ENCODE measurements around the gene GUCY1B1.
"Not testable (repeated sequence)": the region's sequence is repeated elsewhere in the genome, so short reads cannot be mapped to it uniquely, and the experiment has no call there.

GUCY1B1 gene

DNA sequence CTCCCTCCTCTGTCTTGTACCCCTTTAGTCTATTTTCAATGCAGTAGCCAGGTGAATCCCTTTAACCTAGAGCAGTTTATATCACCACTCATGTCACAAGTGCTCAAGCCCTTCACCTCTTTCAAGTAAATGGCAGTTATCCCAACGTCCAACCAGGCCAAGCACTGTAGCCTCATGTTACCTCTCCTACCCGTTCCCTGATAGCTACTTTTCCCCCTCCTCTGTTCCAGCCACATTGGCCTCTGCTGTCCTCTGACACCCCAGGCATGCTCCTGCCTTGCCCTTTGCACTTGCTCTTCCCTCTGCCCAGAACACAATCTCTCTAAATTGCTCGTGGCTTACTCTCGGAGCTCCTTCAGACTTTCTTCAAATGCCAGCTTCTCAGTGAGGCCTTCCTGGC, 15.2 kb downstream of the GUCY1B1 start:
- H3K4me1 Mint-ChIP-seq (ENCODE audit: low read depth): no peaks in the 10 kb centered on the region
- no peaks in the 10 kb centered on the region for H3K36me3 Mint-ChIP-seq
- no peaks in the 10 kb centered on the region for H3K9me3 Mint-ChIP-seq (ENCODE audit: low read depth)
- H3K27ac Mint-ChIP-seq: no peak overlapping the region
- H3K27me3 Mint-ChIP-seq: peaks cover 3% of the 10 kb centered on the region
- no peak overlapping the region for H3K4me3 Mint-ChIP-seq

DNA sequence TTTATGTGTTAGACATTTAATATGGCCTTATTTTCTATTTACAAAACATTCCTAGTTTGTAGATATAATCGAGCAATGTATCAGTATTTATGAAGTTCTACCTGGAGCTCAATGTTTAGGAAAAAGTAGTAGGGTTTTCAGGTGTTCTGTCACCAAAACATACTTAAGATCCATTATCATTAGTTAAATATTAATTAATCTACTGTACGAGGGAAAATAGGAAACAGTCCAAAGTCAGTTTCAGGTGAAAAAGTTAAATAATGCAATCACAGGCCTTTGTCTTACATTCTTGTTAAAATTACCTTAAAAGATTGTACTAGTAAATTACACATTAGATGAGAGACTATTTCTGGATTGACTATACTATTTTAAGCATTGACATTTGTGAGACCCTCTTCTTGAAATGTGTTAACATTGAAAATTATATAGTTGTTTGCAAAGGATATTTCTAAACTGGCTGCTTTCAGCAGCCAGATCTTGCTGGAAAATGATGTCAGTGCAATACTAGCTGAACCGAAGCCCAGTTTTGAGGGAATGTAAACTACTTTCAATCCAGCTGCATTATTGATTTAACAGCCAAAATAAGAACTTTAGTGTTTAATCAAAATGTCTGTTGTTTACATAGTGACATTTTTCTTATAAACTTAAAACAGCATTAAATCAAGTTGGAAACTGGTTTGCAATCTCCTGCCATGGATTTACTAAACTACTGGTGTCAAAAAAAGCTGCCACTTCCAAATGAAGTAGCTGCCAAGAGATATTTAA, 19.3 kb downstream of the GUCY1B1 start:
- Mint-ChIP-seq H3K27ac (no peak overlapping the region), H3K36me3 (no peaks in the 10 kb centered on the region), H3K4me1 (ENCODE audit: low read depth) (no peaks in the 10 kb centered on the region), H3K9me3 (ENCODE audit: low read depth) (no peaks in the 10 kb centered on the region), H3K27me3 (peaks cover 7% of the 10 kb centered on the region), H3K4me3 (no peak overlapping the region)

DNA sequence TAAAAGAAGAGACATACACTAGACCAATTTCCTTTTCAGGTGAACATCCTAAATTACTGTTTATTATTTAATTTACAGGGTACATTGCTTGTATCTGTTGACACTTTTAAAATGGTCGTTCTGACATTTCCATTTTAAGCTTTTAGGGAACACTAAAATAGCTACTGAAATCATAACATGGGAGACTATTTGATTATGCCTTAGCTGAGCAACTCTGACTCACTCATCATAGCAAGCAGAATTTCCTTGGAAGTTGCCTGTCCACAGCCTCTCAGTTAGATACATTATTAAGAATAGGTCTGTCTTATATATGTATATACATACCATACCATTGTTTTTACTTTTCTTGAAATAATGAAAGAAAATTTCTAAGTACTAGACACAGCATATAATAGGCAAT, 22.0 kb downstream of the GUCY1B1 start:
- H3K27me3 Mint-ChIP-seq: peaks cover 4% of the 10 kb centered on the region
- H3K4me3 Mint-ChIP-seq: no peak overlapping the region
- H3K36me3 Mint-ChIP-seq: no peaks in the 10 kb centered on the region
- no peak overlapping the region for H3K27ac Mint-ChIP-seq
- H3K4me1 Mint-ChIP-seq (ENCODE audit: low read depth): no peaks in the 10 kb centered on the region
- H3K9me3 Mint-ChIP-seq (ENCODE audit: low read depth): no peaks in the 10 kb centered on the region

GRCh38 chr4:155781249-155781831, 22.5 kb downstream of the GUCY1B1 start:
- H3K36me3 Mint-ChIP-seq: no peaks in the 10 kb centered on the region

DNA sequence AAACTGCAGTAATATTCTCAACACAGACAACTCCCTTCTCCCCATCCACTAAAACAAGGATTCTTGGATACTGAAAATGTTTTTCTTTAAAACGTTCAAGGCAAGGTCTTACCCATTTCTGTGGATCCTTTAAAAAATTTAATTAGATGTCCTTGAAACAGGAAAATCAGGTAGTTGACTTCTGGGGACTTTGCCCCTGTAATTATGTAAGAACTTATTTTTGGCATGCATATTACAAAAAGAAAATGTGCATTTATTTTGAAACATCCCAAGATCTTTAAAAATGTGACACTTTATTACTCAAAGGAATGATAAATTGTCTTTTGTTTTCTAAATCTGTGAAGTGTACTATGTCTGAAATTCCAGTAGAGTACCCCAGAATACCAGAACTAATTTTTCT, 25.8 kb downstream of the GUCY1B1 start:
- H3K27me3 Mint-ChIP-seq: peaks cover 13% of the 10 kb centered on the region
- H3K27ac Mint-ChIP-seq: no peak overlapping the region
- no peaks in the 10 kb centered on the region for H3K4me1 Mint-ChIP-seq (ENCODE audit: low read depth)
- no peaks in the 10 kb centered on the region for H3K9me3 Mint-ChIP-seq (ENCODE audit: low read depth)
- H3K36me3 Mint-ChIP-seq: peaks cover 2% of the 10 kb centered on the region
- H3K4me3 Mint-ChIP-seq: no peak overlapping the region

More at GRCh38 chr4:155781249-155781831, 22.5 kb downstream of the GUCY1B1 start:
- H3K27ac Mint-ChIP-seq: no peak overlapping the region
- no peaks in the 10 kb centered on the region for H3K9me3 Mint-ChIP-seq (ENCODE audit: low read depth)
- no peak overlapping the region for H3K4me3 Mint-ChIP-seq
- H3K4me1 Mint-ChIP-seq (ENCODE audit: low read depth): no peaks in the 10 kb centered on the region
- H3K27me3 Mint-ChIP-seq: peaks cover 4% of the 10 kb centered on the region

- no peak overlapping the region for H3K27ac Mint-ChIP-seq
- no peak overlapping the region for H3K4me3 Mint-ChIP-seq
- no peaks in the 10 kb centered on the region for H3K9me3 Mint-ChIP-seq (ENCODE audit: low read depth)
- no peaks in the 10 kb centered on the region for H3K4me1 Mint-ChIP-seq (ENCODE audit: low read depth)
- peaks cover 2% of the 10 kb centered on the region for H3K36me3 Mint-ChIP-seq
- H3K27me3 Mint-ChIP-seq: peaks cover 11% of the 10 kb centered on the region
Observed at GRCh38 chr4:155785828-155786227, 27.0 kb downstream of the GUCY1B1 start.

GRCh38 chr4:155787113-155787710, 28.4 kb downstream of the GUCY1B1 start:
- H3K9me3 Mint-ChIP-seq (ENCODE audit: low read depth): no peaks in the 10 kb centered on the region
- H3K4me3 Mint-ChIP-seq: no peak overlapping the region
- no peak overlapping the region for H3K27ac Mint-ChIP-seq
- H3K4me1 Mint-ChIP-seq (ENCODE audit: low read depth): no peaks in the 10 kb centered on the region
- H3K36me3 Mint-ChIP-seq: peaks cover 2% of the 10 kb centered on the region
- H3K27me3 Mint-ChIP-seq: peaks cover 11% of the 10 kb centered on the region

- Mint-ChIP-seq H3K36me3 (peaks cover 2% of the 10 kb centered on the region), H3K9me3 (ENCODE audit: low read depth) (no peaks in the 10 kb centered on the region), H3K4me3 (no peak overlapping the region), H3K4me1 (ENCODE audit: low read depth) (no peaks in the 10 kb centered on the region), H3K27ac (no peak overlapping the region), H3K27me3 (peaks cover 9% of the 10 kb centered on the region)
Observed at GRCh38 chr4:155789391-155789790, 30.6 kb downstream of the GUCY1B1 start.

- H3K36me3 Mint-ChIP-seq: peaks cover 2% of the 10 kb centered on the region
- no peaks in the 10 kb centered on the region for H3K9me3 Mint-ChIP-seq (ENCODE audit: low read depth)
- H3K4me3 Mint-ChIP-seq: no peak overlapping the region
- H3K27me3 Mint-ChIP-seq: peaks cover 9% of the 10 kb centered on the region
- no peaks in the 10 kb centered on the region for H3K4me1 Mint-ChIP-seq (ENCODE audit: low read depth)
- H3K27ac Mint-ChIP-seq: no peak overlapping the region
Observed at GRCh38 chr4:155789982-155790381, 31.2 kb downstream of the GUCY1B1 start.

- Mint-ChIP-seq H3K4me1 (ENCODE audit: low read depth) (no peaks in the 10 kb centered on the region), H3K27ac (no peak overlapping the region), H3K4me3 (no peak overlapping the region), H3K9me3 (ENCODE audit: low read depth) (no peaks in the 10 kb centered on the region), H3K27me3 (peaks cover 1% of the 10 kb centered on the region), H3K36me3 (no peaks in the 10 kb centered on the region)
Observed at GRCh38 chr4:155794589-155795236, 35.9 kb downstream of the GUCY1B1 start.

DNA sequence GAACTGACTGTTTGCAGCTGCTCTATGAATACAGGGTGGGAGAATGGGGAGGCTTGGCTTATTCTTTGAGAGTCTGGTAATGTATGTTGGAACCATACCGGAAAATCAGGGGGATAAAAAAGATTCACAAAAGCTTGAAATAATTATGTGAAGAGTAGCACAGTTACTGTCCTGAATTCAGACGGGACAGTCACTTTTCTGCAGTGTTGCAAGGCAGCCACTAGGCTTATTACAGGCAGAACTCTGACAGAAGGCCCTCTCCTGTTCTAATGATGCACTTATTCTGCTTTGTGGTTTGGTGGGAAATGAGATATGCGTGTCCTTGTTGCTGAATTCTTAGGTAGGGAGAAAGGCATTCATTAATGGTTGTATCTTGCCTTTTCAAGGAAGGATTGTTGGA, 37.2 kb downstream of the GUCY1B1 start:
- H3K4me3 Mint-ChIP-seq: no peak overlapping the region
- H3K9me3 Mint-ChIP-seq (ENCODE audit: low read depth): no peaks in the 10 kb centered on the region
- H3K27me3 Mint-ChIP-seq: peaks cover 1% of the 10 kb centered on the region
- H3K36me3 Mint-ChIP-seq: no peaks in the 10 kb centered on the region
- H3K4me1 Mint-ChIP-seq (ENCODE audit: low read depth): no peaks in the 10 kb centered on the region
- no peak overlapping the region for H3K27ac Mint-ChIP-seq

DNA sequence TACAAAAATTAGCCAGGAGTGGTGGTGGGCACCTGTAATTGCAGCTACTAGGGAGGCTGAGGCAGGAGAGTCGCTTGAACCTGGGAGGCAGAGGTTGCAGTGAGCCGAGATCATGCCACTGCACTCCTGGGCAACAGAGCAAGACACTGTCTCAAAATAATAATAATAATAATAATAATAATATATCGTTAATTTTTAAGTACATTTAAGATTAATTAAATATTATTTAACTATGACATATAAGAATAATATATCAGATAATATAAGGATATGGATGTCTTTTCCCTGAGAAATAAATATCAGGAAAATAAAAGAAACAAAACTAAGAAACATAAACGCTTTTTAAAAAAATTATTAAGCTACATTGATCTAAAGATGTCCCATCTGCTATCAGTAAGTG, 38.8 kb downstream of the GUCY1B1 start:
- not testable (repeated sequence) for H3K4me1 Mint-ChIP-seq (ENCODE audit: low read depth); H3K27ac Mint-ChIP-seq; H3K4me3 Mint-ChIP-seq; H3K27me3 Mint-ChIP-seq; H3K9me3 Mint-ChIP-seq (ENCODE audit: low read depth); H3K36me3 Mint-ChIP-seq

- H3K4me1 Mint-ChIP-seq (ENCODE audit: low read depth): no peaks in the 10 kb centered on the region
- H3K27ac Mint-ChIP-seq: no peak overlapping the region
- H3K36me3 Mint-ChIP-seq: no peaks in the 10 kb centered on the region
- H3K4me3 Mint-ChIP-seq: no peak overlapping the region
- peaks cover 1% of the 10 kb centered on the region for H3K27me3 Mint-ChIP-seq
- H3K9me3 Mint-ChIP-seq (ENCODE audit: low read depth): no peaks in the 10 kb centered on the region
Observed at GRCh38 chr4:155799116-155799793, 40.4 kb downstream of the GUCY1B1 start.

- H3K27ac Mint-ChIP-seq: no peak overlapping the region
- peaks cover 1% of the 10 kb centered on the region for H3K27me3 Mint-ChIP-seq
- H3K36me3 Mint-ChIP-seq: no peaks in the 10 kb centered on the region
- no peaks in the 10 kb centered on the region for H3K4me1 Mint-ChIP-seq (ENCODE audit: low read depth)
- H3K4me3 Mint-ChIP-seq: no peak overlapping the region
- H3K9me3 Mint-ChIP-seq (ENCODE audit: low read depth): no peaks in the 10 kb centered on the region
Observed at GRCh38 chr4:155799794-155800123, 40.9 kb downstream of the GUCY1B1 start.
